ENCODE results near the gene URB1.
A peak's percentile ranks its signal among the peaks of the same experiment; 100 is the strongest.

Gene URB1

DNA sequence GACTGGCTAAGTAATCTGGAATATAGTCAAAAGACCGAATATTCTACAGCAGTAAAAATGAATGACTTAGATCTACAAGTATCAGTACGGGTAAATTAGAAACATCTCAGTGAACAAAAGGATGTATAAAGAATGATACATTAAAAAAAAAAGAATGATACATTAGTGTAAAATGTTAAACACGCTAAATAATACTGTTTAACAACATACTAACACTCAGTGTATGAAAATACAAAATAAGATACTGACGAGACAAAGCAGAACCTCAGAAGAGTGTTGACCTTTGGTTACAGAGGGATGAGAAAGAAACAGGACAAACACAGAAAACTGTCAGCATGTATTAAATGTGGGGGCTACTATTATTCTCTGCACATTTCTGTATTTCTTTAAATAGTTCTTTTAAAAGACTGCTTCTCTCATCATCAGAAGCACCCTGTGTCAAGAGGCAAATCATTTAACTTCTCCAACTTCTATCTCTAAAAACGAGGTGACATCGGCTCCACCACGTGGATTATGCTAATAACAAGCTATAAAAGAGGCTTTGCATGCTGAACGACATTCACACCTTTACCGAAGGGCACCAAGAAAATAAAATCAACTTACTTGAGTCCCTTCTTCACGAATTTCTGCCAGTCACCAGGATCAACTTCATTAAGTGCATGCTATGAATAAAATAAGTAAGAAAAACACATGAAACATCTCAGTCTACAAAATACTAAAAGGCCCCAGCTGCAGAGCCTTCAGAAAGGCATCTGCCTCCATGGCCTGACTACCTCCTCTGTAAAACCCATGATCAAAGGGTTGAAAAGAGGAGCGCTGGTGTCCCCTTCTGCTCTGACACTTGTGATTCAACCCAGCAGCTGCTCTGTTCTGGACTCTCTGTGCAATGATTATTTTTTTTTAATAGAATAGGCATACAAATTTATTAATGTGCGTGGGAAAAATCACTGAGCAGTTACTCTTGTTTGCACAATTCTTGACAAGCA is 51.7 kb downstream of the URB1 start:
- no peak for DNase-seq (ENCODE audit: low spot score)

DNA sequence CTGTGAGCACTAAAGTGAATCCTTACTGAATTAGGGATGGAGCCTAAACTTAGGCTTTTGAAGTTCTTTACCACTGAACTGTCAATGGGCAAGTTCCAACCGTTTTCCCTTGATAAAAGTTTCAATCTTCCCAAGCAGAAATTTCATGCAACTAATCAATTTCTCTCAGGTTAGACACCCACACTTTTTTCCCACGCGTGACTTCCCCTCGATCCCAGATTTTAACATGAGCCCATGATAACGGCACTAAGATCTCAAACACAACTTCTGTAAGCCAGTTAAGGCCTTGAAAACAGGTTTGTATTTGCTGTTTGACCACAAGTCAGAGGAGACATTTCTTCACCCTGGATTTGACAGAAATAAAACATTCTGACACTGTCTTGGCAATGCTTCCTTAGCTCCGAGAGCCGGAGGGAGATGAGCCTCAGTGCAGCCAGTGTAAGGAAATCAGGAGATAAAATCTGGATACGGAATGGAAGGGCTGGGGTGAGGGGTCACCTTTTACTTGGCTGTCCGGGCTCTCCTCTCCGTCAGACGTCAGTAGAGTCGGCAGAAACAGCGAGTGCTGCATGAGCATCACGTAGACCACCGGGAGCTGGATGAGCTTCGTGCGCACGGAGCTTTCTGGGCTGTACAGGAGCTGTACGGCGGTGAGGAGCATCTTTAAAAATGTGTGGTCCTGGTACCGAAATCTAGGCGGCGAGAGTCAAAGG is 54.4 kb downstream of the URB1 start:
- DNase-seq (ENCODE audit: low spot score) = no peak

DNA sequence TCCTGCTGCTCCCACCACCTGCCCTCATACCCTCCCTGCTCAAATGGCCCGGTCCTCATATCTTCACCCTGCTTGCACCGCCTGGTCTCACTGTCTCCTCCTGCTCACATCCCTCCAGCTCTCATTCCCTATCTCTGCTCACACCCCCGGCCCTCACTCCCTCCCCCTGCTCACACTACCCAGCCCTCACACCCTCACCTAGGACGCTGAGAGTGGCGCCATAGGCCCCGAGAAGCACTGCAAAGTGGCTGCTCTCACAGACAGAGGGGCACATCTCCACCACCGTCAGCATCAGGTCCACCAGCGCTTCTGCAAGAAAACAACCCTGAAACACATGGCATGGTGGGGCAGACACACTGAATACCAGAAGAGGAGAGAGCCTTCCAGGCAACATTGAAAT is 55.6 kb downstream of the URB1 start:
- DNase-seq (ENCODE audit: low spot score) = no peak

DNA sequence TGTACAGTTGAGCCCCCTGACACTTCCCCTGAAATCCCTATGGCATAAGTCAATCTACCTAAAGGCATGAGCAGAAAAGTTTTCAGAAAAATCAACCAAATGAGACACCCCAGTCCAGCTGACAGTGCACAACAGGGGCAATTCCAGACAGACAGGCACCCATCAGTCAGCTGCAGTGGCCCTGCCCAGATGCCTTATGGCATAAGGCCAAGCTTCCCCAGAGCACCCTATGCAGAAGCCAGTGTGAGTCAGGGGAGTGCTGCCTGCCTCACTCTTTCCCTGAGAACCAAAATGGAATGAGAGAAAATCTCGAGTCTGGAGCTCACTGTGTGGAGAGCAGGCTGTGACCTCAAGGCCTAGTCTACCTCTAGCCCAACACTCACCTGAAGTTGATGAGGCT is 56.1 kb downstream of the URB1 start:
- DNase-seq (ENCODE audit: low spot score) = no peak

DNA sequence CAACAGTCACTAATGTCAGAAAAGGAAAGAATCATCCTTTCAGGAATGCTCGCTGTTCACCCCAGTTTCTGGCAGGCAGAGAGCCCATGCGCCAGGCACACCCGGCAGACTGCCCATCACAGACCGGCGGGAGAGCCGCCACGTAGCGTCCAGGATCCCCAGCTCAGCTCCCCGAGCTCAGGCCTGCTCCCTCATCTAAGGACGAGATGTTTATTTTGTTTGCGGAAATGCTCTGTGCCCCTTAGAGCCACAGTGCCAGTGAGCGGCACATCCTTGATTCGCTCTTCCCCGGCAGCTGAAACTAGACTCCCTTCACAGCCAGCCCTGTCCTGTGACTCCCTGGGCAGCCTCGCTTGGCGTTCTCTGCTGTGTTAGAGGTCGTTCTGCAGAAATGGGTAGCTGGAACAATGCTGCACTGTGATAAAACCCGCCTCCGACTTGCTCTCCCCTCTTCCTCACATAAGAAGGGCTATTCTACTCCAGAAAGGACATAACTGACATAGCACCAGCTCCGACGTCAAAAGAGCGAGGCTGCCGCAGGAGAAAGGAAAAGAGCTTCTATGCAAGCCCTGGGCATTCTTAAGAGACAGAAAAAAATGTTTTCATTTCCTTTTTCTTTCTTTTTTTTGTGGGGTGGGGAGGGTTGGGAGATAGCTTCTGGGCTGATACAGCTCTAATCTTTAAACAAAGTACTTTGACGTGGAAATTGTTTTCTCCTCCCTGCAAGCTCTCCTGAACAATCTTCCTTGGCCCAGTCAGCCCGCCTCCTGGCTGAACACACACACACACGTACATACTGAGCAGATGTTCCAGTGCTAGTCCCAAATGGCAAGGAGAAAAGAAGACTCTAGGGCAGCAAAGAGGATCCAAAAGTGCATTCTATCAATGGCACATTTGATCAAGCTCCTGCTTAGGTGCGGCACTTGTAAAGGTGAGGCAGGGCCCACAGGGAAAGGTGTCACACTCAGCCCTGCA is 56.9 kb downstream of the URB1 start:
- DNase-seq (ENCODE audit: low spot score) = no peak

DNA sequence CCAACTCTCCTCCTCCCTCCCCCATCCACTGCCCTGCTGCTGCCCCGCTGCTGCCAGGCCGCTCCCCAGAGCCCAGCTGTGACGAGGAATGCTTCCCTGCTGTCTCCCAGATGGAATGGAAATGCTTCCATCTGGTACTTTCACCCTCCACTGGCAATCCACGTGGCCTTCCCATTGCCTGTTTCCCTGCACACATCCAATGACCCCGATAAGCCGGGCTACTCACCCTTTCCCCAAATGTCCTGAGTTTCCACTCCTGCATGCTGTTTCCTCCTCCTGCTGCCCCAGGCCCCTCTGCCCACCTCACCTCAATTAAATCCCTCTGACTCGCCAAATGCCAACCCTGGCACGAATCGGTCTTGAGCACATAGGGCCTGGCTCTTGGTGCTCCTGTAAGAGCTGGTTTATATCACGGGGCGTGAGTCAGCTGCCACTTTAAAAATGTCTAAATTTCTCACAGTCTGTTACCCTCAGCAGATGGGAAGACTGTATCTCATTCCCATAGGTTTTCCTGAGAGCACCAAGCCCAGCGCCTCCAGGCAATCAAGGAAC is 57.8 kb downstream of the URB1 start:
- DNase-seq (ENCODE audit: low spot score) = no peak

DNA sequence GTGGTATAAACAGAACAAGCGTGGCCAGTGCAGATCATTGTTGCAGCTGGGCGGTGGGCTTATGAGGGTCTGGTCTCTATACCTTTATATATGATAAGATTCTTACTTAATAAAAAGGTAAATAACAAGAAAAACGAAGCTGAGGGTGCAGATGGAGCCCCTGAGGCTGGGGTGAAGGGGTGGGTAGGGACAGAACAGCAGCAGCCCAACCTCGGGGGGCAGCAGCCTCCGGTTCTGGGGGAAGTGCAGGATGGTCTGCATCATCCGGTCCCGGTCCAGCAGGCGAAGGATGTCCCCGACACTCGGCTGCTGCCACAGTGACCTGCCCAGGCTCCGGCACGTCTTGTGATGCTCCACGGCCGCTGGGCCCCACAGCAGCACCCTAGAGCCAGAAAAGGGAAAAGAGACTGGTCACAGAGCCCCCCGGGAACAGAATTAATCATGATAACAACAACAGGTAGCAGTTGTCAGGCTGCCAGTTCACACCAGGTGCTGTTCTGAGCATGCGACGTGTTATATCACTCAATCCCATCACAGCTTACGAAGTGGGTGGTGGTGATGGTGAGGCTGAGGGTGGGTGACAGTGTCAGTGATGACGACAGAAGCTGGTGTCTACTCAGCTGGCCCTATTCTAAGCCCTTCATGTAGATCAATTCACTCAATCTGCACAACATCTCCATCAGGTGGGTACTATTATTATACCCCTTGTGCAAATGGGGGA is 58.7 kb downstream of the URB1 start:
- DNase-seq (ENCODE audit: low spot score) = no peak

DNA sequence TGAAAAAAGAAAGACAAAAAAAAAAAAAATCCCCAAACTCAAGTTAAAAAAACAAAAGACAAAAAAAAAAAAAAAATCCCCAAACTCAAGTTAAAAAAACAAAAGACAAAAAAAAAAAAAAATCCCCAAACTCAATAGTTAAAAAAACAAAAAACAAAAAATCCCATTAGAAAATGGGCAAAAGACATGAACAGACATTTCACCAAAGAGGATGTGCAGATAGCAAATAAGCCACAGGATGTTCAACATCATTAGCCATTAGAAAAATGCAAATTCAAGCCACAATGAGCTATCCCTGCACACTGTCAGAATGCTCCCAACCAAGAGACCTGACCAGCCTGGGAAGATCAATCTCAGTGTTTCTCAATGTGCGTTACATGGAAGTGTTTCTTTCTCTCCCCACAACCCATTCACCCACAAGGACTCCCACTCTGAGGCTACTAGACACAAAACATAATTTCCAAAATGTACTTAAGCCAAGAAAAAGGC is 60.3 kb downstream of the URB1 start:
- no peak for DNase-seq (ENCODE audit: low spot score)

DNA sequence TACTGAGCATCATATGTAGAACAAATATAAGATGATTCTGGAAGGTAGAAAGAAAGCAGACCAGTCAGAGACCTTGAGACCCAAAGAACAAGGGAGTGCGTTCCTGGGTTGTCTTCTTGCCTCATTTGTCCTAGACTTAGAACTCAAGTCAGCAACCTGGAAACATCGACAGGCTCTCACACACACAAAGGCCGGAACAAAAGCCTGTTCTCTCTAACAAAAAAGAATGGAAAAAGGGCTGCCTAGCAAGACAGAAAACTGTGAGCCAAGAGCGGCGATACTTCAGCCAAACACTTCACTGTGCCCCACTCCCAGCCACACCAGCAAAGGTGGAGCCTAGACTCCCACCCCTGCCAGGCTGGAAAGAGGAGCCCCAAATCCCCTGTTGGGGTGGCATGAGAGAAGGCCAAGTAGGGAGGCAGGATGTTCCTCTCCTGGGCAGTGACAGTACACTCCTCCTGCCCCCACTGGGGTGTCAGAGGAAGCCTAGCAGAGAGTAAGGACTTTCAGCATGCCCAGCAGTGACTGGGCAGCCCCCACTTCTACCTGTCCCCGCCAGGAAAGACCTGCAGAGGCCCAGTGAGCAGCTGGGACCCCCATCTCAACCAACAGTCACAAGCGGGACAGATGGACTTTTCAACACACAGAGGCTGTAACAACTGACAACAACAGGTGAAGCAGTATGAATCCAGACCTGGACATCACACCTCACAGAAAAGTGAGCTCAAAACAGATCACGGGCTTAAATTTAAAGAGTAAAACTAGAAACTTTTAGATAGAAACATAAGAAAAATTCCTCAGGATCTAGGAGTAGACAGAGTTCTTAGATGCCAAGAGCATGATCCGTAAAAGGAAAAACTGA is 61.1 kb downstream of the URB1 start:
- peak; percentile 63 for DNase-seq (ENCODE audit: low spot score)

DNA sequence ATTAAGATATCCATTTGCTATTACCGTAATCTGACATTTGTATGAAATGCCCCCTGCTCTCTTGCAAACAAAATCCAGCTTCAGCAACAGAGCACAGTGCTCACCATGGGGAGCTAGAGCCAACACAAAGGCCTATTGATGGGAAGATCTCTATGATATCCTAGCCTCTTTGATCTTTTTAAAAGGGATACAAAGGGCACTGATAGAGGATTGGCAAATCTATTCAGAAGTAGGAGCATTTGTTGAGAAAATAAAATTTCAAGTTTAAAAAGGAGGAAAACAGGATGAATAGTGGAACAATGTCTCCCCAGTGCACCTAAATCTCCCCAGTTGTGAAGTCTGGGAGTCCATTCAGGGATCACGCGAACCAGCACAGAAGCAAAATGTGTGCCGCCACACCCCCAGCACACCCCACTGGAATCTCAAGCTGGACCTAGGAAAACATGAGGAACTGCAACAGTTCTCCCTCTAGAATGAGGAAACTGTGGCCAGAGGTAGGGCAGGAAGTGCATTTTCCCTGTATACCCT is 62.0 kb downstream of the URB1 start:
- no peak for DNase-seq (ENCODE audit: low spot score)

DNA sequence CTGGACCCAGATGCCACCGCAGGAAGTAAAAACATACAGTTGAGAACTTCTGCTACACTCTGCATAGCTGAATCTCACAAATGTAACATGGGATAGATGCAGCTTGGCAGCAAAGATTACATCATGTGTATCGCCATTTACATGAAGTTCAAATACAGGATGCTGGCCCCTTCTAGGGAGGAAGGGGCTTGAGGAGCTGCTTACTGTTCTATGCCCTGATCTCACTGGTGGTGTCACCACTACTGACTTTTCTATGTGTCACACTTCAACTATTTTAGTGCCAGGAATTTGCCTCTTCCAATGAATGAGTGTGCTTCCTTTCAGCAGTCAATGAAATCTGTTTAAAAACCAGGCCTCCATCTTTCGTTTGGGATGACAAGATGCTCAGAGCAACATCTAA is 63.0 kb downstream of the URB1 start:
- DNase-seq (ENCODE audit: low spot score) = peak; percentile 17

DNA sequence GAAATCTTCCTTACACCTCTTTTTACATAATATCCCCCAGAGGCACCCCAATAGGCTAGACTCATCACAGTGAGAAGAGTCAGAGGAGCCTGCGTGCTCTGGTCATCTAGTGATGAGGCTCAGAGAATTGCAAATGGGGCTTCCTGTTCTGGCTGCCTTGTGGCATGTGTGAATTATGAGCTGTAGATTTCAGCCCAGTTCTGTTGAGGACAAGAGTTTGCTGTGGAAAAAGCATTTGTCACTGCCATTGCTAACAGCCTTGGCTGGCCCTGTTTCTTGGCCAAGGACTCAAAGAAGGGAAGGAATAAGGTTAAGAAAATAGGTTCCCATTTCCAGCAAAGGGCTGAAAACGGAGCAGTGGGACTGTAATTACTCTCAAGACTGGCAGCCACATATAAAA is 63.5 kb downstream of the URB1 start:
- peak; percentile 38 for DNase-seq (ENCODE audit: low spot score)

DNA sequence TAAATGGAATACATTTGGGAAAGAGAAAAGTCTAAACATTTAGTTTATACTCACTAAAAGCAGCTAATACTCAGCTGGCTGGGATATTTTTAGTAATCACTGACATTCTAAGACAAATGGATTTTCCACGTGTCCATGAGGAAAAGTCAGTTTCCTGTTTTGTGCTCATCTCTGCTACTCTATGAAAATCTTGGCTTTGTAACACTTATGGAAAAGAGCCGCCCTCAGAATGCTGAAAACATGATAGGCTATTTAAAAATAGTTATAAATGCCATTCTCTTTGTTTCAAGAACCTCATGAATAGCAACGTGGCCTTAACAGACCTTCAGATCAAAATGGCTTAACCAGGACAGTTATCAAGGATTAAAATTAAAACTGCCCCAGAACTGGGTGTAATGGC is 64.2 kb downstream of the URB1 start:
- DNase-seq (ENCODE audit: low spot score) = no peak

DNA sequence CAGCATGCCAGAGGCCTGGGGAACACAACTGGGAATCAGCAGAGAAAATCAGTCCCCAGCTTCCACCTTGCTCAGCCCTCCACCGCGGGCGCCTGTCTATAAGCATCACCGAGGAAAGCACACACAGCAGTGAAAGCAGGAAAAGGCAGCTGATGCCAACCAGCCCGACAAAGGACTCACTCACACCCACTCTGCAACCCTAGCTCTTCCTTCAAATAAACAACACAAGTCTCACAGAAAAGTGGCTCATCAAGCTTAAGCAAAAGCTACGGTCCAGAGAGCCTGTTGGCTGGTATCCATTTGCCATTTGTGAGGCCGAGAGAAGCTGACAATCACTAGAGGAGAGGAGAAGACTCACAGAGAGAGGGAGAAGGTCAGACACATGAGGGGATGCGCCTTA is 67.1 kb downstream of the URB1 start:
- no peak for DNase-seq (ENCODE audit: low spot score)

DNA sequence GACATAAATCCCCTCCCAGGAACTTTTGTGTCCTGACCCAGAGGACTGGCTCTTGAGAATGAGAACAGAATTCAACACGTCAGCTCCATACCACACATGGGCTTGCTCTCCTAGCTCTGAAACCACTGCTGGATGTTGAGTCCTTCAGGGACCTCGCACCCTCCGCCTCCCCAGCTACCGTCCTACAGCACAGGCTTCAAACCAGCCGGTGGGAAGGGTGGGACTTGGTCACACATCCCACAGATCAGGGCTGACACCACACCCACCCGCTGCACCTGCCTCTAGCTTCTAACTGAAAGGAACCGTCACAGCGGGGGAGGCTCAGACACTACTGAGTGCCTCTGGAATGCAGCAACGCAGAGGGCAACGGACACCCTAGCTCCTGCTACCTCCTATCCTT is 70.1 kb downstream of the URB1 start:
- DNase-seq (ENCODE audit: low spot score) = no peak

DNA sequence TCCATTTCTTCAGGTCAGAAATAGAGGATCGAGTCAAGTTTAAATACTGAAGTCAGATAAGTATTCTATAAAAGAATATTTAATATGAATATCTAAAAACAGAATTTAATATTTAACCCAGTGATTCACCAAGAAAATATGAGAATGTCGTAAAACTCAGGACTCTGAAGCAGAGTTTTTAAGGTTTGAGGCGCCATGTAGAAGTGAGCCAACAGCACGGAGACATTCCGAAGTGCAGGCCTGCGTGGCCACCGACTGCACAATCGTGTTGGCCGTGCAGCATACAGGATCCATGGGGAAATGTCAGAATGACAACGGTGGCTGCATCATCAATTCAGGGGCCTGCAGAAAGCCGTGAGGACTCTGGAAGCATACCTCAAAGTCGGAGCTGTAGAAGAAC is 70.7 kb downstream of the URB1 start:
- no peak for DNase-seq (ENCODE audit: low spot score)

DNA sequence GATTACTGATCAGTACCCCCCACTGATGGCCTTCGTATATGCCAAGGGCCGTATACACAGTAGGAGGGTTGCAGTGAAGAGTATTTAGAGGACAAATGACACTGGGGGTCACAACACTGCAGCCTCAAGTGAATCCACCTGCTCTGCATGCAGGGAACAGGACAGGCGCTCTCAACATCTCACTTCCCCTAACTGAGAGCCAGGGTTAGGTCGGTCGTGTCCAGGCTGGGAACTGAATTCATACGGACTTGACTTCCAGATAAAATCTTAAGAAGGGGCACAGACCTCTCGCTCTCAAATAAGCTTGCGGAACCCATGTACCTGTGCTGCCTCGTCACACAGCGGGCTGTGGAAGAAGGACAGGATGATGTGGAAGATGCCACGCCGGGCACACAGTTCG is 71.3 kb downstream of the URB1 start:
- no peak for DNase-seq (ENCODE audit: low spot score)

DNA sequence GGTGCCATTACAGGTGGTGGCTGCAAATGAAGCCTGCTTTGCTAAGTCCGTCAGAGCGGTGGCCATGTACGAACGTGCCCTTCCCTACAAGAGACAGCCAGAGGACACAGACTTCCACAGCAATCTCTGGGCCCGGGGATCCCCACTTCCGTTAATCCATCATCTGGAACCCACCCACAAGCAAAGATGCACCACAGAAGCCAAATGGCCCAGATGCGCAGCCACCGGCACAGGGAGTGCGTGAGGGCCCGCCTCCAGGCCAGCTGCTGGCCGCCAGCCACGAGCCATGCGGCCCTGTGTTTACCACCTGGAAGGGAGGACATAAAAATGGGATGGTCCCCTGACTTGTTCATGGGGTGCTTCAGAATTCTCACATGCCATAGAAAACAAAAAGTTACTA is 72.1 kb downstream of the URB1 start:
- no peak for DNase-seq (ENCODE audit: low spot score)

DNA sequence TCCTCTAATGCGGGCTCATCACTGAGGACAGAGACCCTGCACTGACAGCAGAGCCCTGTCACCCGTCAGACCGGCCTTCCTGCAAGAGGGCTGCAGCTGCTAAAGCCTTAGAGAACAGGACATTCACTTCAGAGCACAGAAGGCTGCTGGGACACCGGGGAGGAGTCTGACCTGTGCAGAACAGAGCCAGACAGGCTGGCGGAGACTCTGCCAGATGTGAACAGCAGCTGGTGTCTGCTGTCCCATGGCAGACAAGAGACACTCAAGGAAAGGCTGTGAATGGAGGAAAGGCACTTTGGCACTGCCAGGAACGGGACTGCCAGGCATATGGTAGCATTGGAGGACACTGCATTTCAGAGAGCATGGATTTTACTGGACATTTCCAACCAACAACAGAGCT is 72.8 kb downstream of the URB1 start:
- DNase-seq (ENCODE audit: low spot score) = no peak

DNA sequence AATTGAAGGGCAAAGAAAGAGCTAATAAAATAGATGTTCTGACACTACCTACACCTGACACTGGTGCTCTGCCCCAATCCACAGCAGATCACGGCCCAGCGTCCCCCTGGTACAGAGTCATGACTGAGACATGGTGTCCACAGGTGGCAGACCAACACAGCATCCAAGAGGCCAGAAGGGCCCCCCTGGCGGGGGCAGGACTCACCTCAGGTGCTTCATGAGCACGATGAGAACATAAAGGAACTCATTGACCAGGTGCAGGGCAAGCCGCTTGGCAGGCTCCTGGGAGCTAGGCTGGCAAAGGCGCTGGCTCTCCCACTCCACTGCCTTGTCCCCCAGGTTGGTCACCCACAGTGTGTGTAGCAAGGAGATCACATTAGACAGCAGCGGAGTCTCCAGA is 73.8 kb downstream of the URB1 start:
- no peak for DNase-seq (ENCODE audit: low spot score)
